ENCODE measurements around the gene POMC. TPM values are rescaled to one million over a fixed set of nuclear protein-coding genes. Genes with fewer than 3 reads are reported as not detected.

Gene POMC
- total RNA-seq, 1 experiment from 2014 or later, result not detected

GRCh38 chr2:25176541-25177181, 8.3 kb upstream of the POMC start:
- Histone ChIP-seq H3K9me2 (ENCODE audit: insufficient read depth) (no peaks in the 10 kb centered on the region), H3K4me2 (ENCODE audit: low read length) (no peak overlapping the region), H2AFZ (ENCODE audit: low read depth, low read length, poor library complexity, severe bottlenecking) (no peak overlapping the region), H3K9me3 (ENCODE audit: control insufficient read depth in 1 of 2, insufficient read depth in 1 of 2, low read depth in 1 of 2, low read length in 2 of 2) (no peaks in the 10 kb centered on the region), H3K79me2 (ENCODE audit: insufficient read depth, low read length) (no peaks in the 10 kb centered on the region), H3K36me3 (ENCODE audit: control insufficient read depth in 1 of 2, insufficient read depth in 2 of 2, low read length in 2 of 2) (no peaks in the 10 kb centered on the region), H3K27ac (ENCODE audit: low read depth, low read length) (no peak overlapping the region), H3K9ac (ENCODE audit: low read length) (no peak overlapping the region), H3K4me3 (replicated peaks in 1 of 2; ENCODE audit: low read depth in 1 of 2, low read length in 2 of 2) (no peak overlapping the region), H3K4me1 (ENCODE audit: control insufficient read depth in 1 of 2, insufficient read depth in 2 of 2, low read length in 2 of 2) (no peaks in the 10 kb centered on the region), H4K20me1 (ENCODE audit: insufficient read depth) (no peaks in the 10 kb centered on the region), H3K27me3 (ENCODE audit: insufficient read depth, low read length) (no peaks in the 10 kb centered on the region)
- ChIA-PET CTCF (no interaction called here), RAD21 (ENCODE audit: low non-redundant PET in 1 of 2, low total read pairs in 2 of 2, uncharacterized antibody in 2 of 2, unreplicated experiment in 2 of 2) (no interaction called here), POLR2A (no interaction called here)
- ATAC-seq (no peak), DNase-seq (ENCODE audit: low read depth, low spot score) (no peak)
- BruUV-seq (replicated peaks), result no TSS peak
- no peak for TF ChIP-seq REST (IDR thresholded peaks at IDR 0.05; ENCODE audit: low read depth)
- TF ChIP-seq CEBPB (IDR thresholded peaks at IDR 0.05; ENCODE audit: low read depth), result no peak
- TF ChIP-seq POLR2AphosphoS5 (IDR thresholded peaks at IDR 0.05; ENCODE audit: low read depth, low read length), result no peak
- TF ChIP-seq EGR1 (IDR thresholded peaks at IDR 0.05; ENCODE audit: low read depth), result no peak
- TF ChIP-seq ZFX (IDR thresholded peaks at IDR 0.05), result no peak
- intact Hi-C loops (cut with micrococcal nuclease), result no loop called here

- H3K27ac ChIP-seq (ENCODE audit: low read depth, low read length), result no peak overlapping the region
- DNase-seq (ENCODE audit: low read depth, low spot score) (no peak), ATAC-seq (no peak)
- ChIA-PET CTCF (no interaction called here), RAD21 (ENCODE audit: low non-redundant PET in 1 of 2, low total read pairs in 2 of 2, uncharacterized antibody in 2 of 2, unreplicated experiment in 2 of 2) (no interaction called here), POLR2A (no interaction called here)
- H3K79me2 ChIP-seq (ENCODE audit: insufficient read depth, low read length), result no peaks in the 10 kb centered on the region
- H3K27me3 ChIP-seq (ENCODE audit: insufficient read depth, low read length), result no peaks in the 10 kb centered on the region
- H3K9me3 ChIP-seq (ENCODE audit: control insufficient read depth in 1 of 2, insufficient read depth in 1 of 2, low read depth in 1 of 2, low read length in 2 of 2), result no peaks in the 10 kb centered on the region
- BruUV-seq (replicated peaks), result no TSS peak
- H3K4me2 ChIP-seq (ENCODE audit: low read length), result no peak overlapping the region
- H3K36me3 ChIP-seq (ENCODE audit: control insufficient read depth in 1 of 2, insufficient read depth in 2 of 2, low read length in 2 of 2), result no peaks in the 10 kb centered on the region
- no peaks in the 10 kb centered on the region for H4K20me1 ChIP-seq (ENCODE audit: insufficient read depth)
- TF ChIP-seq MAX (IDR thresholded peaks at IDR 0.05), result no peak
- no peak overlapping the region for H2AFZ ChIP-seq (ENCODE audit: low read depth, low read length, poor library complexity, severe bottlenecking)
- H3K4me3 ChIP-seq (replicated peaks in 1 of 2; ENCODE audit: low read depth in 1 of 2, low read length in 2 of 2), result no peak overlapping the region
- H3K9me2 ChIP-seq (ENCODE audit: insufficient read depth), result no peaks in the 10 kb centered on the region
- H3K9ac ChIP-seq (ENCODE audit: low read length), result no peak overlapping the region
- H3K4me1 ChIP-seq (ENCODE audit: control insufficient read depth in 1 of 2, insufficient read depth in 2 of 2, low read length in 2 of 2), result no peaks in the 10 kb centered on the region
- intact Hi-C loops (cut with micrococcal nuclease), result no loop called here
Observed at GRCh38 chr2:25176138-25176537, 7.8 kb upstream of the POMC start.
